LNCaP clone FGC (cell line): ENCODE data around the gene GPR157.

Experiments
- DNase-seq: peaks from one replicate; pipeline ENCODE4 v3.0.0-alpha.2; 2011; ENCODE audit warnings: low read depth
- H3K4me3 ChIP-seq: 2 replicates; pipeline ENCODE4 v1.5.1; 2011; ENCODE audit warnings: mild to moderate bottlenecking, low read depth, low read length, control low read depth
- TF ChIP-seq, protein P1 (sequence below): IDR thresholded peaks from 2 replicates; pipeline ENCODE4 v1.5.1; 2012; ENCODE audit warnings: mild to moderate bottlenecking; ENCODE audit not compliant: control insufficient read depth, insufficient read depth; ENCODE audit errors: extremely low read depth

Gene GPR157

DNA sequence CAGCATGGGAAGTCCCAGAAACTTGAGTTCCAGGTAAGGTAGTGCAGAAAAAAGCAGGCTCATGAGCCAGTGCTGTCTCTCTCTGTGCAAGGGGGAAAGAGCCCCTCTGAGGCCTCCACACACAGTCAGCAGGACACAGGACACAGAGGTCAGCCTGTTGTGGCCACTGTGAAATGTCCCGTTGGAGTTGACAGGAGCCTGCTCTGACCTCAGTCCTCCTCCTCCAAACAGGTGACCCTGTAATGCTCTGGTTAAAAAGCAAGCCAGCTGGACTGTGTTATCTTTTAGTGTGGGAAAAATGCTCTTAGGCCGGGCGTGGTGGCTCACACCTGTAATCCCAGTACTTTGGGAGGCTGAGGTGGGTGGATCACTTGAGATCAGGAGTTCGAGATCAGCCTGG, 24.2 kb upstream of the GPR157 start:
- no peak overlapping the region for H3K4me3 ChIP-seq
- no peak for DNase-seq
- TF ChIP-seq, protein P1, sequence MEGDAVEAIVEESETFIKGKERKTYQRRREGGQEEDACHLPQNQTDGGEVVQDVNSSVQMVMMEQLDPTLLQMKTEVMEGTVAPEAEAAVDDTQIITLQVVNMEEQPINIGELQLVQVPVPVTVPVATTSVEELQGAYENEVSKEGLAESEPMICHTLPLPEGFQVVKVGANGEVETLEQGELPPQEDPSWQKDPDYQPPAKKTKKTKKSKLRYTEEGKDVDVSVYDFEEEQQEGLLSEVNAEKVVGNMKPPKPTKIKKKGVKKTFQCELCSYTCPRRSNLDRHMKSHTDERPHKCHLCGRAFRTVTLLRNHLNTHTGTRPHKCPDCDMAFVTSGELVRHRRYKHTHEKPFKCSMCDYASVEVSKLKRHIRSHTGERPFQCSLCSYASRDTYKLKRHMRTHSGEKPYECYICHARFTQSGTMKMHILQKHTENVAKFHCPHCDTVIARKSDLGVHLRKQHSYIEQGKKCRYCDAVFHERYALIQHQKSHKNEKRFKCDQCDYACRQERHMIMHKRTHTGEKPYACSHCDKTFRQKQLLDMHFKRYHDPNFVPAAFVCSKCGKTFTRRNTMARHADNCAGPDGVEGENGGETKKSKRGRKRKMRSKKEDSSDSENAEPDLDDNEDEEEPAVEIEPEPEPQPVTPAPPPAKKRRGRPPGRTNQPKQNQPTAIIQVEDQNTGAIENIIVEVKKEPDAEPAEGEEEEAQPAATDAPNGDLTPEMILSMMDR: no peak

DNA sequence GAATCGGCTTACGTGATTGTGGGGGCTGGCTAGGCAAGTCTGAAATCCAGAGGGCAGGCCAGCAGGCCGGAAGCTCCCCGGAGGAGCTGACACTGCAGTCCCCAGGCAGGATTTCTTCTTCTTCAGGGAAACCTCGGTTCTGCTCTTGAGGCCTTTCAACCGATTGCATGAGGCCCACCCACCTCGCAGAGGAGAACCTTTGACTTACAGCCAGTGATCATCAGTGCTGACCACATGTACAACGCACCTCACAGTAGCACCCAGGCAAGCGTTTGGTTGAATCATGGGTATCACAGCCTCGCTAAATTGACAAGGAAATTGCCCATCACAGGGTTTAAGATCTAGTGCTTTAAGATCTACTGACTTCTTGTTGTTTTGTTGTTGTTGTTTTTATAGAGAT, 23.6 kb upstream of the GPR157 start:
- no peak for DNase-seq
- TF ChIP-seq, protein P1: no peak
- H3K4me3 ChIP-seq: no peak overlapping the region

DNA sequence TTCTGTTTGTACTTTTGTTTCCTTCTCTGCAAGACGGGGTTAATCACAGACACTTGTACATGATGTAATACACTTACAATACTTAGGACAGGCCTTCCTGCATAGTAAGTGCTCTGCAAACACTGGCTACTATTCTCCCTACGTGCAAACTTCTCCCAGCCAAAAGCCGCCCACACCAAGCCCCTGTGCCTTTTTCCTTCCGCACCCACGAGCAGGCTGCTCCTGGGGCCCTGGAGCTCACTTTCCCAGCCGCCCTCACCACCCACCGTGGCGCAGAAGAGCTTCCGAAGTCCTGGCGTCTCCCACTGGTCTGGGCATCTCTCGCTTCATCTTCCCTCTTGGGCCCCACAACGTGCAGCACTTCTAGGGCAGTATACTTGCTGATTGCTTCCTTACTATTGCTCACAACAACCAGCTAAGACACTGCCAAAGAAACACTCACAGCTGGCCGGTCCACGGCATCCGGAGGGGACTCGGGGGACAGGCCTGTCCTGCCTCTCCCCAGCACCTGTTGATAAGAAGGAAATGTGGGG, 22.5 kb upstream of the GPR157 start:
- DNase-seq: no peak
- TF ChIP-seq, protein P1: no peak
- no peak overlapping the region for H3K4me3 ChIP-seq

DNA sequence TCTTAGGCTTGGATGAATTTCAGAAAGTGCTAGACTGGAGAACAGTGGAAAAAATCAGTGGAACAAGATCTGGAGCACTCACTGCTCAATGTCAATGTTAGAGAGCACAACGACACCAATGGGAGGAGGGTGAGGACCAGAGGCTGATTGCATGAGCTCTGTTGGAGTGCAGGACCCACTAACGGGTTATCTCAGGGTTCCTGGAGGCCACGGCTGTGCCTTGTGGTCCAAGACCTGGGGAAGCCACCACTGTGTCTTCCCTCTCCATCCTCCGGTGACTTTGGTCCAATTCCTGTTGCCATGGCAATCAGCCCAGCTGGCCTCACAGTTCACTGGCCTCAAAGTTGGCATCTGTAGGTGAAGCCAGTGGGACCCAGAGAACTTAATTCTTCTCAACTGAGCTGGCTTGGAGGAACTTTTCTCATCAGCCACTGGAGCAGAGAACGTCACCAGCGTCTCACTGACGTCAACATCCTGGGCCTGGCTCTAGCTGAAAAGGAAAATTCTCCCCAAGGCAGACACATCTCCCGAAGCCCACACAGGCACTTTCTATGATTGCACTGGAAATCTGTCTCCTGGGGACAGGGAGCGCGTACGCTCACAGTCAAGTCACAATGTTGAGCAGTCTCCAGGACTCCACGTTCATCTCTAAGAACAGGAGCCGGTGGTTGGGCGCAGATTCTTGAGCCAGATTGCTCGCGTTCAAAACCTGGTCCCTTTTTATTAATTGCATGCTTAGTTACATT, 21.9 kb upstream of the GPR157 start:
- no peak overlapping the region for H3K4me3 ChIP-seq
- DNase-seq: no peak
- TF ChIP-seq, protein P1: no peak

DNA sequence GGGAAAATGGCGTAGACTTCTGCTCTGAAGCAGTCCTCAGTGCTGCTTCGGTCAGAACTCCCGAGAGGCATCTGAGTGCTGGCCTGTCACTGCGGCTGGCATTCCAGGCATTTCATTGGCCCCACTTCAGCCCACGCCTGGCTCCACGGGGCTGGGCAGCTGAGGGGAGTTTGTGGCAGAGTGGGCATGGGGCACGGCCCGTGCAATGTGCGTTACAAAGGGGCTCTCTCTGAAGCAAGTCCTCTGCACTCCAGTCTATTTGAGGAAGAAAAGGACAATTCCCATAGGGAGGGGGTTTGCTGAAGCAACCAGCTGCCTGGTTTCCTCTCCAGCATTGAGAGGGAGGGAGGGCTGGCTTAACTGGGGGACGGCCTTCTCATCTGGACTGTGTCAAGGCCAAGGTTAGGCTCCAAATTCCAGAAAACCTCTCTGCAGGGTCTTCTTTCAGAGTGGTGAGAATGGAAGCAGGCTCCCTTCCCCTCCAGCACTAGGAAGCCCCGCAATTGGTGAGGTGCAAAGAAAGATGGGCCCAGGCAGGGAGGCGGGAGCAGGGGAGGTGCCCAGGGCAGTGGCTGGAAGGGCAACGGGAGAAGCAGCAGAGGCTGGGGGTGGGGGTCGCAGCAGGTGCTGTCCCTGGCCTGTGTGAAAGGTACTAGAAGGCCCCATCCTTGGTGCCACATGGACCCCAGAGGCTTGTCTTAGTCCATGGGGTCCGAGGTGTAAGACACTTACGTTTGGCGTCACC, 21.1 kb upstream of the GPR157 start:
- H3K4me3 ChIP-seq: no peak overlapping the region
- no peak for DNase-seq
- TF ChIP-seq, protein P1: no peak

DNA sequence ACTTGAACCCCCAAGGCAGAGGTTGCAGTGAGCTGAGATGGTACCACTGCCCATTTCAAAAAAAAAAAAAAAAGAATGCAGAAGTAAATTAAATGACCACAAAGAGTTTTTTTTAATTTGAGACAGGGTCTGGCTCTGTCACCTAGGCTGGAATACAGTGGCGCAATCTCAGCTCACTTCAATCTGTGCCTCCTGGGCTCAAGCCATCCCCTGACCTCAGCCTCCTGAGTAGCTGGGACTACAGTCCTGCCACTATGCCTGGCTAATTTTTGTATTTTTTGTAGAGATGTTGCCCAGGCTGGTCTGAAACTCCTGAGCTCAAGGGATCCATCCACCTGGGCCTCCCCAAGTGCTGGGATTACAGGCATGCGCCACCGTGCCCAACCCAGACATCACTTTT, 20.2 kb upstream of the GPR157 start:
- TF ChIP-seq, protein P1: no peak
- no peak overlapping the region for H3K4me3 ChIP-seq
- no peak for DNase-seq
